Vagina (tissue), 2 donors: Measurements from ENCODE around the gene SLC25A44.

Experiments used
- POLR2A ChIP-seq, 2 donors: fragments of 450-650 bp; IDR thresholded peaks; one replicate each; pipeline ENCODE4 v1.6.1; 2017; ENCODE audit warnings: antibody characterized with exemption in 2 of 2, mild to moderate bottlenecking in 2 of 2, moderate library complexity in 2 of 2
- POLR2AphosphoS5 ChIP-seq, 2 donors: sonication (generic); formaldehyde crosslinking; IDR thresholded peaks; one replicate each; pipeline ENCODE4 v1.9.0; 2017; ENCODE audit warnings: antibody characterized with exemption in 2 of 2, mild to moderate bottlenecking in 2 of 2, low read depth in 1 of 2; ENCODE audit not compliant: insufficient read depth in 1 of 2
- TF ChIP-seq, protein P1 (sequence below), 3 experiments: fragments of 450-650 bp in 2 of 3; fragments of 200-600 bp in 1 of 3; sonication (generic) in 1 of 3; IDR thresholded peaks; one replicate each; pipeline ENCODE4 v1.5.1; 2017 to 2019; ENCODE audit warnings: antibody characterized with exemption in 3 of 3, mild to moderate bottlenecking in 2 of 3, moderate library complexity in 2 of 3

DNA sequence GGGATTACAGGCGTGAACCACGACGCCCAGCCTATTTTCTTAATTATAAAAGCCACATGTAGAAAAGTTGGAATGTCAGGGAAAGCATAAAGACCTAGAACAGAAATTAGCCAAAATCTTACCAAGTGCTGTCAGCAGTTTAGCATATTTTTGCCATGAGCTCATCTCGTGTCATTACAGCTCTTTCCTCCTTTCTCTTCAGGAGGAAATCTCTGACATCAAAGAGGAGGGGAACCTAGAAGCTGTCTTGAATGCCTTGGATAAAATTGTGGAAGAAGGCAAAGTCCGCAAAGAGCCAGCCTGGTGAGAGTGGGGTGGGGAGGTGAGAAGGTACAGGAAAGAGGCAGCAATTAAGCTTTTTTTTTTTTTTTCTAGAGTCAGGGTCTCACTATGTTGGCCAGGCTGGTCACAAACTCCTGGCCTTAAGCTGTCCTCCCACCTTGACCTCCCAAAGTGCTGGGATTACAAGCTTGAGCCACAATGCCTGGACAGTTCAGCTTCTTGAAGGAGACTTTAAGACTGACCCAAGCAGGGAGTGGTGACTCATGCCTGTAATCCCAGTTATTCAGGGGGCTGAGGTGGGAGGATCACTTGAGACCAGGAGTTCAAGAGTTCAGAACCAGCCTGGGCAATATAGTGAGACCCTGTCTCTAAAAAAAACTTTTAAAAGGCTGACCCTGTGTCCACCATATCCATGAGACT, 39.7 kb downstream of the SLC25A44 start:
- TF ChIP-seq, protein P1, sequence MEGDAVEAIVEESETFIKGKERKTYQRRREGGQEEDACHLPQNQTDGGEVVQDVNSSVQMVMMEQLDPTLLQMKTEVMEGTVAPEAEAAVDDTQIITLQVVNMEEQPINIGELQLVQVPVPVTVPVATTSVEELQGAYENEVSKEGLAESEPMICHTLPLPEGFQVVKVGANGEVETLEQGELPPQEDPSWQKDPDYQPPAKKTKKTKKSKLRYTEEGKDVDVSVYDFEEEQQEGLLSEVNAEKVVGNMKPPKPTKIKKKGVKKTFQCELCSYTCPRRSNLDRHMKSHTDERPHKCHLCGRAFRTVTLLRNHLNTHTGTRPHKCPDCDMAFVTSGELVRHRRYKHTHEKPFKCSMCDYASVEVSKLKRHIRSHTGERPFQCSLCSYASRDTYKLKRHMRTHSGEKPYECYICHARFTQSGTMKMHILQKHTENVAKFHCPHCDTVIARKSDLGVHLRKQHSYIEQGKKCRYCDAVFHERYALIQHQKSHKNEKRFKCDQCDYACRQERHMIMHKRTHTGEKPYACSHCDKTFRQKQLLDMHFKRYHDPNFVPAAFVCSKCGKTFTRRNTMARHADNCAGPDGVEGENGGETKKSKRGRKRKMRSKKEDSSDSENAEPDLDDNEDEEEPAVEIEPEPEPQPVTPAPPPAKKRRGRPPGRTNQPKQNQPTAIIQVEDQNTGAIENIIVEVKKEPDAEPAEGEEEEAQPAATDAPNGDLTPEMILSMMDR (IDR thresholded peaks at IDR 0.05) = no peak
- TF ChIP-seq POLR2A (IDR thresholded peaks at IDR 0.05) = no peak
- TF ChIP-seq POLR2AphosphoS5 (IDR thresholded peaks at IDR 0.05; ENCODE audit: insufficient read depth in 1 of 2, low read depth in 1 of 2) = no peak
